H1 (cell line): ENCODE measurements around the gene ICAM3. TPM values are rescaled to one million over a fixed set of nuclear protein-coding genes. Genes with fewer than 3 reads are reported as not detected.

Source experiments
- ASH2L ChIP-seq: fragments of 200-600, 300-600 bp; sonication (generic); IDR thresholded peaks from one replicate; pipeline ENCODE4 v1.7.1; 2017; ENCODE audit warnings: low read length
- CBX8 ChIP-seq: fragments of 300-800, 300-1000 bp; sonication (generic); IDR thresholded peaks from 2 replicates; pipeline ENCODE4 v1.7.1; 2016; ENCODE audit warnings: low read depth, low read length, borderline replicate concordance
- FOSL1 ChIP-seq: IDR thresholded peaks from 2 replicates; pipeline ENCODE4 v1.6.1; 2011; ENCODE audit warnings: mild to moderate bottlenecking, low read depth, low read length, moderate library complexity; ENCODE audit not compliant: insufficient read depth
- polyA plus RNA-seq, 7 experiments: library from polyadenylated mRNA; depleted of rRNA in 3 of 7; stranded (reverse) in 5 of 7; unstranded in 2 of 7; fragments of >200 nt in 5 of 7; fragments of 200-250 nt in 2 of 7; gene quantifications; 1 replicate in 5 of 7; 2 replicates in 1 of 7; 4 replicates in 1 of 7; pipeline versions ENCODE4 v1.2.1 to v1.2.3, GENCODE V29; 2011 to 2013; ENCODE audit warnings: missing spikeins in 2 of 7, mixed read lengths in 2 of 7
- total RNA-seq: library from RNA; stranded (reverse); fragmentation: NEBNext Ultra II Directional; extraction: Animal tissue kit (Norgen Biotek cat#: 25700); gene quantifications from 2 replicates; pipeline ENCODE4 v1.2.1, GENCODE V29; 2021

ICAM3 gene
- total and polyA plus RNA-seq, 2 of the 8 experiments (the other 6 are each of a cell fraction or from before 2014, with no cell fraction given) = 15.4 to 16.5 TPM

DNA sequence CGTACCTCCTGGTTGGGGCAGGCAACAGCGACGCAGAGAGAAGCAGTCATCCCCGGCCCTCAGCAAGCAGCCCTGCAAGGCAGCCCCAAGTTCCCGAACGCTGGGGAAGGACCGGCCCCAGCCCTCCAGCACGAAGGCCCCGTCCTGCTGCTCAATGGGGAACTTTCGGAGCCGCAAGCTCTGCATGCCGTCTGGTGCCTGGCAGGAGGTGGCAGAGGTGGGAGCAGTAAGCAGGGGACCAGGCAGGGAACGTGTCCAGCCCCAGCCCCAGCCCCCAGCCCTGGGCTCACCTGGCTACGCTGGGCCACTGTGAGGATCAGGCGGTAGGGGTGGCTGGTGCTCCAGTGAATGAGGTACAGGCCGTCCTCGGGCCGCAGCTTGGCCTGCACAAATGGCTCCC lies 22.8 kb upstream of the ICAM3 start (continued):
- TF ChIP-seq CBX8 (no peak), FOSL1 (no peak), ASH2L (no peak)
